Anterior cingulate cortex (tissue), 58 donors: ENCODE results near the gene GTF2A1L.
"Not testable (repeated sequence)": the region's sequence is repeated elsewhere in the genome, so short reads cannot be mapped to it uniquely, and the experiment has no call there.

Source experiments
- DNase-seq, 58 donors: peaks; one replicate each; lab custom pipeline; 2025; lab: John Stamatoyannopoulos, UW

GTF2A1L gene

DNA sequence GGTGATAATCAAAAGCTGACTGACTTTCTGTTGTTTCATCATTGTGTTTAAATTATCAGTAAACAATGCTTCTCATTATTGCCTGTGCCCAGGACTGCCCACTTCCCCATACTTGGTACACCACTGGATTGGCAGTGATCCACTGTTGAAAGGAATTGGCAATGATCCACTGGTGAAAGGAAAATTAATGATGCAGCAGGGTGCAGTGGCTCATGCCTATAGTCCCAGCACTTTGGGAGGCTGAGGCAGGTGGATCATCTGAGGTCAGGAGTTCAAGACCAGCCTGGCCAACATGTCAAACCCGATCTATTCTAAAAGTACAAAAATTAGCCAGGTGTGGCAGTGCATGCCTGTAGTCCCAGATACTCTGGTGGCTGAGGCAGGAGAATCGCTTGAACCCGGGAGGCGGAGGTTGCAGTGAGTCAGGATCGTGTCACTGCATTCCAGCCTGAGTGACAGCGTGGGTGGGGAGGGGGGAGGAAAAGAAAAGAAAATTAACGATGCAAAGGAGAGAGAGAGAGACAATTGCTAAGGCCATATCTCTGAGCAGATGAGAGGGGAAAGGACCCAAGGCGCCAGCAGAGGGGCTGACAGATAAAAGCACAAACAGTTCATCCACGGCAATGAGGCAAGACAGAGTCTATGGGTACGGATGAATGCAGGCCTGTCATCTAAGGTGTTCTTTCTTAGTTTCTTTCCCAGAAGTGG lies 10.2 kb upstream of the GTF2A1L start:
- peak in 10 of 58 donors; percentile 3 to 56 (median 22) for DNase-seq

DNA sequence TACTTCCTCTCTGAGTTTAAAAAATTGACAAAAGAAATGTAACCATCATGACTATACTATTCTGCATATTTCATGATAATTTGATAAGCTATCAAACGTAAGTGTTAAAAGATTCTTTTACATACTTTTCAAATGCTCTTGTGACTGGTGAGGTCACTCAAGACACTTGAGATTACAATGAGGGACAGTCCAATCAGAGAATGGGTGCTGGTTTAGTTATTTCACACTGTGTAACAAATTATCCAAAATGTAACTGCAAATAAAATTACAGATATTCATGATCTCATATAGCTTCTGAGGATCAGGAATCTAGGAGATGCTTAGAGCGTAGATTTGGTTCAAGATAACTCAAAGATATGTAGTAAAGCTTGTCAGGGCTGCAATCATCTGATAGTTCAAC lies 4.4 kb upstream of the GTF2A1L start:
- no peak for DNase-seq

DNA sequence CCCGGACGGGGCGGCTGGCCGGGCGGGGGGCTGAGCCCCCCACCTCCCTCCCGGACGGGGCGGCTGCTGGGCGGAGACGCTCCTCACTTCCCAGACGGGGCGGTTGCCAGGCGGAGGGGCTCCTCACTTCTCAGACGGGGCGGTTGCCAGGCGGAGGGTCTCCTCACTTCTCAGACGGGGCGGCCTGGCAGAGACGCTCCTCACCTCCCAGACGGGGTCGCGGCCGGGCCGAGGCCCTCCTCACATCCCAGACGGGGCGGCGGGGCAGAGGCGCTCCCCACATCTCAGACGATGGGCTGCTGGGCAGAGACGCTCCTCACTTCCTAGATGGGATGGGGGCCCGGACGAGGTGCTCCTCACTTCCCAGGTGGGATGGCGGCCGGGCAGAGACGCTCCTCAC lies 3.1 kb upstream of the GTF2A1L start:
- not testable (repeated sequence) for DNase-seq

DNA sequence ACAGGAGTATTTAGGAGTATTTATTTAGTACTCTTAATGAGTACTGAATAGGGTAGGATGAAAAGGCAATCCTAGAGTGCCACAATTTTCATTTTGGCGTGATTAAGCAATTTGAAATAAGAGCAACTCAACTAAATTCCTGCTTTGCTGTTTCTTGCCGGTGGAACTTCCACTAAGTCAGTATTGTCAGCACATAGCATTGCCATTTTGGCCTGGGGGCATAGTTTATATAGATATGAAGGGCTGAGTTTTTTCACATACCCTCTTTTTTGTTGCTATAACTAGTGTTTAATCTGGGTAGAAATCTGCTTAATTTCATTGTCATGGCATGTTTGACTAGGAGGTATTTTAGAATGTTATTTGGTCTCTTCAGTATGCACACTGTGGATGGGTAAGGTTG lies 1.9 kb downstream of the GTF2A1L start:
- DNase-seq = no peak

DNA sequence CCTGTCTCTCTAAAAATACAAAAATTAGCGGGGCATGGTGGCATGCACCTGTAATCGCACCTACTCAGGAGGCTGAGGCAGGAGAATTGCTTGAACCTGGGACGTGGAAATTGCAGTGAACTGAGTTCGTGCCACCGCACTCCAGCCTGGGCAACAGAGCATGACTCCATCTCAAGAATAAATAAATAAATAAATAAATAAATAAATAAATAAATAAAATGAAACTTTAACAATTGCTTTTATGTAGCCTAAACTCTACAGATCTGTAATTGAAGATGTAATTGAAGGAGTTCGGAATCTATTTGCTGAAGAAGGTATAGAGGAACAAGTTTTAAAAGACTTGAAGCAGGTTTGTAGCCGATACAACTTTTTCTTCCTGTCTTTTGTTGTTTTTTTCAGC lies 2.9 kb downstream of the GTF2A1L start:
- no peak for DNase-seq

DNA sequence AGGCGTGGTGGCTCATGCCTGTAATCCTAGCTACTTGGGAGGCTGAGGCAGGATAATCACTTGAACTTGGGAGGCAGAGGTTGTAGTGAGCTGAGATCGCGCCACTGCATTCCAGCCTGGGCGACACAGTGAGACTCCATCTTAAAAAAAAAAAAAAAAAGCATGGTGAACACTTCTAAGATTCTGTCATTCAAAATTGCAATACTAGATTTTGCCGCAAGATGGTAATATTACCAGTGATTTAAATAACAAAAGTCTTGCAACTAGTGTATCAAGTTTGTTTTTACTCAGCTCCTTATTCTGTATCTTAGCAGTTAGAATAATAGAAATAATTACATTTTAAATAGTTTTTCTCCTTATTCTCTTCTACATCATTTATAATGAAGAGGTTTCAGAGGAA lies 5.0 kb downstream of the GTF2A1L start:
- not testable (repeated sequence) for DNase-seq

DNA sequence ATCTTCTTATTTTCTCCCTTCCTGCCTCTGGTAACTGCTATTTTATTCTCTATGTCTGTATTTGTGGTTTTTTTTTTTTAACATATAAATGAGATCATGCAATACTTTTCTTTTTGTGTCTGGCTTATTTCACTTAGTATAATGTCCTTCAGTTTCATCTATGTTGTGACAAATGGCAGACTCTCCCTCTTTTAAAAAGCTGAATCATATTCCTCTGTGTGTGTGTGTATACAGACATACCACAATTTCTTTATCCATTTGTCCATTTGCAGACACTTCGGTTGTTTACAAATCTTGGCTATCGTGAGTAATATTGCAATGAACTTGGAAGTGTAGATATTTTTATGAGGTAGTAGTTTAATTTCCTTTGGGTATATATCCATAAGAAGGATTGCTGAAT lies 7.0 kb downstream of the GTF2A1L start:
- DNase-seq = no peak

DNA sequence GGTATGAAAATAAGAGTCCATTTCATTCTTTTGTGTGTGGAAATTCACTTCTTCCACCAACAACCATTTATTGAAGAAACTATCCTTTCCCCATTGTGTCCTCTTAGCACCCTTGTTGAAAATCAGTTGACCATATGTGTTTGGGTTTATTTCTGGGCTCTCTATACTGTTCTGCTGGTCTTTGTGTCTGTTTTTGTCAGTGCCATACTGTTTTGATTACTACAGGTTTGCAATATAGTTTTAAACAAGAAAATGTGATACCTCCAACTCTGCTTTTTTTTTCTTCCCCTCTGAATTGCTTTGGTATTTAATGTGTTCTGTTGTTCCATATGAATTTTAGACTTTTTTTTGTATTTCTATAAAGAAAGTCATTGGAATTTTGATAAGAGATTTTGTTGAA lies 8.4 kb downstream of the GTF2A1L start:
- no peak for DNase-seq

DNA sequence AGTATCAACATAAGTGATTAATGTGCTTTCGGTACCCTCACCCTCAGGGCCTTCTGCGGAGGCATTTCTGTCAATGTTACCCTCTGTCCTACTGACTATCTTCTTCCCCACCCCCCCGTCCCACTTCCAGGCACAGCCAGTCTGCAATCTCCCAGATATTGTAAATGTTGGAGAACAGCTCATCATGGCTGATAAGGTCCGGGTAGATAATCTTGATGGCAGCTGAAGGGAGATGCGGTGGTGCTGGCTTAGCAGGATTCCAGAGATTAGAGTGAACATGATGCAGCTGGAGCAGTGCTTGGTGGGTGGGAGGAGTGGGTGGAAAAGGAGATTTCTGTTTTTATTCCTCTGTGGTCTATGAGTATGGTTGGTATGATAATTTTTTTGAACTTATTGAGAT lies 15.5 kb downstream of the GTF2A1L start:
- DNase-seq = no peak

DNA sequence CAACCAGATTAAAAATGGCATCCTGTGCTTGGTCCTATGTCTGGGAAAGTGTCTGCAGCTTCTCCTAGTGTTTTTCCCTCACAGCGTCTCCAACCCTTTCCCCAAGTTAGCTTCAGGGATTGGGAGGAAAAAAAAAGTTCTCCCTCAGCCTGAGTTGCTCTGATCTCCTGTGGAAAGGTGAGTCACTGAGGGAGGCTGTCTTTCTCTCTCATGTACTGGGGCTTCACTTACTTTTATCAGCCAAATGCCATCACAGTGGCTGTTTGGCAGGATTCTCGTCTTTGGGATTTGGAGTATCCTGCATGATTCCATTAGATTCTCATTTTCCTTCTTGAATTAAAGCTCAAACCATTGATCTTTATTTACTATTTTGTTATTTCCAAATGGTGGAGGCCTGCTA lies 18.1 kb downstream of the GTF2A1L start:
- no peak for DNase-seq

DNA sequence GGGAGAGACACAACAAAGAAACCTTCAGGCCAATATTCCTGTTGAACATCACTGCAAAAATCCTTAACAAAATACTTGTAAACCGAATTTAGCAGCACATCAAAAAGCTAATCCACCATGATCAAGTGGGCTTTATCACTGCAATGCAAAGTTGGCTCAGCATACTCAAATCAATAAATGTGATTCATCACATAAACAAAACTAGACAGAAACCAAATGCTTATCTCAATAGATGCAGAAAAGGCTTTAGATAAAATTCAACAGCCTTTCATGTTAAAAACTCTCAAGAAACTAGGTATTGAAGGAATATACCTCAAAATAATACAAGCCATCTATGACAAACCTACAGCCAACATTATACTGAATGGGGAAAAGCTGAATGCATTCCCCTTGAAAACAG lies 20.6 kb downstream of the GTF2A1L start:
- no peak for DNase-seq

DNA sequence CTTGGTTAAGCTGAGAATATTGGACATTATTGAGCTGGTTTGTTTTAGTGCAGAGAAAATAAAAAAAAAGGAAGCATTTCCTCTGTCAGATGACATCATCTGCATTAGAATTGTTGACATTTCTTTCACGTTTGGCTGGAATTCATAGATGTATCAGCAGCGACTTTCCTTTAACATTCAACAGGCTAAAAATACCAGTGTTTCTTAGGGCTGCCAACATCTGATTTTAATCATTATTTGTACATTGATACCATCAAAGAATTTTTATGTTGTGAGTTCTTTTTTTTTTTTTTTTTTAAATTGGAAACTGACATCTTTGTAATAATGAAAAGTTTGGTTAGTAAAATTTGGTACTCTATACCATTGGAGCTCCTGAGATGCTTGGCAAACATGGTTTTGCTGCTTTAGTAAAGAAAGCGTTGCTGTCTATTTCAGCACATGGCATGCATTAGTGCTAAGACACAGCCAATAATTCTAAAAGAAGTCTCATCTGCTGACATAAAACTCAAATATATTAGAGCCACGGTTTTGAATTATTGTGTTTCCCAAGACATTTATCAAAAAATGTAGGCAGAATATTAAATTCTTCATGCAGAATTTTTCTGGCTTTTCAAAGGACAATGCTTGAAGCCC lies 33.6 kb downstream of the GTF2A1L start:
- no peak for DNase-seq

DNA sequence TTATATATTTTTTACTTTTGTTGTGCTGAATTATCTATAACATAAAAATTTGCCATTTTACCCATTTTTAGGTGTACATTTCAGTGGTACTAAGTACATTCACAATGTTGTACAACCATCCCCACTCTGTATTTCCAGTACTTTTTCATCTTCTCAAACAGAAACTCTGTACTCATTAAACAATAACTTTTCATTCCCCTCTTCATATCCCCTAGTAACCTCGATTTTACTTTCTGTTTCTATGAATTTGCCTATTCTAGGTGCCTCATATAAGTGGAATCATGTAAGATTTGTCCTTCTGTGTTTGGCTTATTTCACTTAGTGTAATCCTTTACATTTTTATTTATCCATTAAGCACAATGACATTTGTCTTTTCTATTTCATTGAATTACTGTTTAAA lies 51.3 kb downstream of the GTF2A1L start:
- no peak for DNase-seq

DNA sequence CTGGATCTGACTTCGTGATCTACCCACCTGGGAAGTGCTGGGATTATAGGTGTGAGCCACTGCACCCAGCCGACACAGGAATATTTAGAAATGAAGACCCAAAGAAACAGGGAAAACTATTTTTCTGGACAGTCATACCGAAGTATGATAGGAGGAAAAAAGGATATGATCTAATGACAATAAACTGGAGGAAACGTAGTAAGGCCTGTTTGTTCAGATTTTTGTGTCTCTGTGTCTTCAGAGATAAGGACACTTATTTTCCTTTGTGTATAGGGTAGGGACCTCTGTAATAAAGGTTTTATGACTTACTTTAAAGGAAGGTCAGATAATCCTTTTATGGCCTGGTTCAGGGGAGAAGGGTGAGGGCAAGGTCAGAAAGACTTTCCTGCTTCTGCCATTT lies 55.9 kb downstream of the GTF2A1L start:
- DNase-seq = no peak

DNA sequence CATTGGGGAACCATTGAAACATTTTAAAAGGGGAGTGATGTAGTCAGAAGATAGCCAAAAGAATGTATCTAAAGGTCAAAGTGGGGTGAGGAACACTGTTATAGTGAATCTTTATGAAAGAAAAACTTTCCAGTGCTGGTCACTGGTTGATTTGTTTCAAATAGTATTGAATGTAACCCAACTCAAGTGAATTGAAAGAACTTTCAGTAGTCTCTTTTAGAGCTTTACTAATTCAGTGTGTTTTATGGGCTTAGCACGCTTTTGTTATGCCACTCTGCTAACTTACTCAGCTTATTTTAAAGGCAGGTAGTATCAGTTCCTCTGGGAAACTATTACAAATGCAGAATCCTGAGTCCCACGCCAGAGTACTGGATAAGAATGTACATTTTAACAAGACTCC lies 57.3 kb downstream of the GTF2A1L start:
- DNase-seq = no peak

DNA sequence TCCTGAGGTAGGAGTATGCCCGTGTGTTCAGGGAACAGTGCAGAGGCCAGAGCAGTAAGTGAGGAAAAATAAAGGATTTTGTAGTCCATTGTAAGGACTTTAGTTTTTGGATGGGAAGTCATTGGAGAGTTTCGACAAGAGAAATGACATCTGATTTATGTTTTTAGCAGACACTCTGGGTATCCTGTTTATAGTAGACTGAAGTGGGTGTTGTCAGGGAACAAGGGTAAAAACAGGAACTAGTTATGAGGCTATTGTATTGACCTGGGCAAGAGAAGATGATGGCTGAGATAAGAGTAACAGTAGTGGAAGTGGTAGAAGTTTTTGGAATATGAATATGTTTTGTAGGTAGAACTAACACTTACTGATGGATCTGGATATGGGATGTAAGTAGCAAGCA lies 59.8 kb downstream of the GTF2A1L start:
- no peak for DNase-seq

DNA sequence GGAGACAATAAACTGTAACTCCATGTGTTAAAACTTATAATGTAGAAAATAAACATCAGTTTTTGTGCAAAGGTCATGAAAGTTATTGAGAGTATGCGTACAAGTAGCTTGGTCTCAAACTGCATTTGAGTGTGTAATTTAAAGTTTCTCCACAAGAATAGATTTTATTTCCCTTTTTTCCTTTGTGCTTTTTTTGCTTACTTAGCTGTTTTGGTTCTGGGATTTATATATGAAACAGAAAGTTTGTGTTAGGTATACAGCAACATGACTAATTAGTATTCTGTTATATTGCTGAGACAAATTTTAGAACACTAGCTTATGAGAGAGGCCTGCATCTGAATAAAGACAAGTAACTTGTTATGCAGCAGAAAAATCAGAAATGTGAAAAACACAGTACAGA lies 67.5 kb downstream of the GTF2A1L start:
- no peak for DNase-seq

DNA sequence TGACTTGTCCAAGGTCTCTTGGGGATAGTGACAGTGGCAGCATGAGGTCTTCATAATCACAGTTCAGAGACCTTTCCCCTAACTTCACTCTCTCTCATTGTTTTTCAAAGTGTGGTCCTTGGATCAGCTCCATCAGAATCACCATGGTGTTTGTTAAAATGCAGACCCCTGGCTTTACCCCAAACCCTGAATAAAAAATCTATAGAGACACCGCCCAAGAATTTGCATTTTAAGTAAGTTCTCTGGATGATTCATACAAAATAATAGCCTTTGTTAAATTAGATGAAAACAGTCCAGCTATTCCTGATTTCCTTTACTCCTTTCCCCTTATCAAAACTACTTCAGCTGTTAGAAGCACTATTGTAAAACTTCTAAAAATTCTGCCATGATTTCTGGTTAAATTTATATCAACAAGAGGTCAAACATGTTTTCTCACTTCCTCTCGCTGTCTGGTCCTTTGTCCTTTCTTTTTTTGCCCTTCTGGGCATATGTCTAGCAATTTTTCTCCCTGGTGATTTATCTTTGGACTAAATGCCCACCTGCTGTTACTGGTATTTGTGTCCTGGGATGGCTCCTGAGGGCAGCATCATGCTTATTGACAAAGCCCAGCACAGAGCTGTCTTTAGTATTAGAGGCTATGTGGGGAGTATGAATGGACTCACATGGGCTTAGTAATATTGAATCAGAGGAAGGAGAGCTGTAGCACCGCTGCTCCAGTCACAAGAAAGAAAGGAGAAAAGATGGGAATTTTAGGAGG lies 74.5 kb downstream of the GTF2A1L start:
- no peak for DNase-seq

DNA sequence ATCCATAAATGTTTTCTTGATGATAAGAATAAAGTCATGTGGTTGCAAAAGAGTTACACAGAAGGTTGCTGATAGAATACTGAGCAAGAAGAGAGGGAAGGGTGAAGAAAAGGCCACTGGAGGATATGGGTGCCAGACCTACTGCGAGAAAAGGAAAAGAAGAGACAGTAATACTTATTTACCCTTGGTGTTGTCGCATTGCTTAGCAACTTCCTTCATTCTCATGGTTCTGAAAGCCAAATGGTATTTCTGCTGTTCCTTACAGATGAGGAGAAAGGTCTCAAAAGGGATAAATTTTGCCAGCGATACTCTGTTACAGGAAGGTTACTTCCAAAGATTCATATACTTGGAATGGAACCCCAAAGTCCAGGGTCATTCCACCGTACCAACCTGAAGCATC lies 75.4 kb downstream of the GTF2A1L start:
- DNase-seq = no peak

DNA sequence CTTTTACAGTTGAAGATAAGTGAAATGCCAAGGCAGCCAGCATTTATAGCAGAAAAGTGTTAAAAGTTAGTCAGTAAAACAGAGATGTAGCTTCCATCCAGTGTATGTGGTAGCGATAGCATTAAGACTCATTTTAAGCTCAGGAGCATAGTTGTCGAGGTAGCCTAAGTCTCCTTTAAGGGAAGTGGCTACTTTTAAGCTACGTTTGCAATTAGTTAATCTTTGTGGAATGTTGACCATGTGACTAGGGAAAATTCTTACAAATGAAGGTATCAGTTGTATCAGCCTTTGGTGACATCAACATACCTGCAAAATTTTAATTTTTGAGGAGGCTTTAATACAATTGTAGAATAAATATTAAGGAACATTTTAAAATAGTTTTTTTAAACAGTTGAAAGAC lies 76.0 kb downstream of the GTF2A1L start:
- DNase-seq = no peak

DNA sequence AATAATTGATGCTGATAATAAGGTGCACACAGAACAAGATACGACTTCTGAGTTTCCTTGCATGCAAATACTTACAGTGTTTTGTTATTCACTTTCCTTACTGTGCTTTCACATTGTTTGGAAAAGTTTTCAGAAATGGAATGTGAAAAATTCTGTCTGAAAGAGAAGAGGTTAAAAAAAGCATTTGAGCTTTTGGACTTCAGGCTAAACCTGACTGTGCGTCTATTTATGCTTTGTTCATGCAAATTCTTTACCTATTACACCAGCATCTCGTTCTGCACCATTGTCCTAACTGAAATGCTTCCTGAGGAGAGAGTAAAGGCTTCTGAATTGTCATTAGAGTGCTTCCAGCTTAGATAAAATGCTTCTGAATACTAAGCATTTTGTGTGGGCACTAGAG lies 76.5 kb downstream of the GTF2A1L start:
- no peak for DNase-seq

DNA sequence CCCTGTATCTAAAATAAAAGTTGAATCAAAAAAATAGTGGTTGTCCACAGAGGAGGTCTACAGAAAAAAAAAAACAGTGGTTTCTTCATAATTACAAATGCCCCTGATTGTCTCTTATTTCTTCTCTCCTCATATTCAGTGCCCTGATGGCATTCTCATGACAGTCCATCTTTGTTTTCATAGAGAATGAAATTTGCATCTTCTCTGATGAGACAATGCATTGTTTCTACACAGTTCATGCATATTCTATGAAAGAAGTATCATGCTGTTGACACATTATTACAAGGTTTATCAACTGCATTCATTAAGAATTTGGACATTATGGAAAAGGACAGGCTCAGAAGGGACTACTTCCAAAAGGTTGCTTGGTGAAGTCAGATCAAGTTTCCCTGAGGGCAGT lies 78.3 kb downstream of the GTF2A1L start:
- peak in 1 of 58 donors; percentile 60 for DNase-seq
